Breast epithelium (tissue), 3 donors: Measurements from ENCODE around the gene GSTCD.

Source experiments
- CTCF ChIP-seq, 3 donors: fragments of 450-650 bp; IDR thresholded peaks; one replicate each; pipeline ENCODE4 v1.5.1; 2016 to 2017; ENCODE audit warnings: antibody characterized with exemption in 3 of 3, mild to moderate bottlenecking in 3 of 3, moderate library complexity in 3 of 3
- POLR2A ChIP-seq: fragments of 450-650 bp; IDR thresholded peaks from one replicate; pipeline ENCODE4 v1.6.1; 2016; ENCODE audit warnings: antibody characterized with exemption, mild to moderate bottlenecking, moderate library complexity

DNA sequence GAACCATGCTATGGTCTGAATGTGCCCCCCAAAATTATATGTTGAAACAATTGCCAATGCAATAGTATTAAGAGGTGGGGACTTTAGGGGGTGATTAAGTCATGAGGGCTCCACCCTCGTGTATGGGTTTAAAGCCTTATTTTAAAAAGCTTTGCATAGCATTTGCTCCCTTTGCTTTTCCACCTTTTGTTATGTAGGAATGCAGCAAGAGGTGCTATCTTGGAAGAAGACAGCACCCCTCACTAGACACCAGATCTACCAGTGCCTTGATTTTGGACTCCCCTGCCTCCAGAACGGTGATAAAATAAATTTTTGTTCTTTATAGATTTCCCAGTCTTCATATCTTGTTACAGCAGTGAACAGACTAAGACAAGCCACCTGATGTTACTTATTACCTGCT, 163.4 kb downstream of the GSTCD start:
- no peak for TF ChIP-seq POLR2A
- TF ChIP-seq CTCF (IDR thresholded peaks at IDR 0.05) = no peak
